GM13976 (cell line): ENCODE results near the gene TNS3.
"Not testable (repeated sequence)": the region's sequence is repeated elsewhere in the genome, so short reads cannot be mapped to it uniquely, and the experiment has no call there.

Experiments
- DNase-seq: peaks from one replicate; pipeline ENCODE4 v3.0.0; 2012; ENCODE audit warnings: low spot score
- CTCF ChIP-seq: IDR thresholded peaks from 2 replicates; pipeline ENCODE4 v1.5.1; 2012; ENCODE audit warnings: borderline replicate concordance, mild to moderate bottlenecking; ENCODE audit not compliant: insufficient read depth; ENCODE audit errors: extremely low read depth, missing control alignments, control extremely low read depth
- in situ Hi-C: fragments of 300-500 bp; cut with MboI; formaldehyde crosslinking; loops from one replicate; pipeline ENCODE4 v1.12.0; 2022; ENCODE audit warnings: low sequenced_read_pairs, mixed read lengths, inconsistent platforms; ENCODE audit not compliant: unreplicated experiment

TNS3 gene

GRCh38 chr7:47594406-47594805 is 12.5 kb upstream of the TNS3 start:
- DNase-seq = no peak
- in situ Hi-C loops = no loop called here
- TF ChIP-seq CTCF = no peak

- no peak for DNase-seq
- TF ChIP-seq CTCF = no peak
- in situ Hi-C loops = no loop called here
Observed at GRCh38 chr7:47591655-47592572, 10.0 kb upstream of the TNS3 start.

- no peak for TF ChIP-seq CTCF
- DNase-seq = no peak
- in situ Hi-C loops = no loop called here
Observed at GRCh38 chr7:47591089-47591654, 9.3 kb upstream of the TNS3 start.

GRCh38 chr7:47590215-47590614 is 8.3 kb upstream of the TNS3 start:
- DNase-seq, in situ Hi-C loops: not testable (repeated sequence)

GRCh38 chr7:47588704-47589225 is 6.9 kb upstream of the TNS3 start:
- in situ Hi-C loops = no loop called here
- DNase-seq = peak; percentile 63
- no peak for TF ChIP-seq CTCF

GRCh38 chr7:47587976-47588375 is 6.1 kb upstream of the TNS3 start:
- in situ Hi-C loops = no loop called here
- no peak for DNase-seq
- no peak for TF ChIP-seq CTCF

- DNase-seq = no peak
- no peak for TF ChIP-seq CTCF
- in situ Hi-C loops = no loop called here
Observed at GRCh38 chr7:47587351-47587750, 5.4 kb upstream of the TNS3 start.
